Fibroblast of lung (primary cell): ENCODE data around the gene WWC1. TPM values are rescaled to one million over a fixed set of nuclear protein-coding genes. Genes with fewer than 3 reads are reported as not detected.

Experiments
- DNase-seq, 2 donors: peaks; one replicate each; pipeline versions ENCODE4 v3.0.0 to v3.0.0-alpha.2; 2010; ENCODE audit warnings: low read depth in 2 of 2
- H2AFZ ChIP-seq: 2 replicates; pipeline ENCODE4 v1.5.1; 2012; ENCODE audit warnings: low read length, control low read depth, inconsistent platforms
- H3K27ac ChIP-seq: 2 replicates; pipeline ENCODE4 v1.5.1; 2011; ENCODE audit warnings: low read length, control low read depth; ENCODE audit not compliant: insufficient read depth
- H3K27me3 ChIP-seq: 2 replicates; pipeline ENCODE4 v1.5.1; 2011; ENCODE audit warnings: mild to moderate bottlenecking, low read length; ENCODE audit not compliant: control insufficient read depth, insufficient read depth
- H3K36me3 ChIP-seq: 2 replicates; pipeline ENCODE4 v1.5.1; 2011; ENCODE audit warnings: low read length; ENCODE audit not compliant: control insufficient read depth, insufficient read depth
- H3K4me1 ChIP-seq: 2 replicates; pipeline ENCODE4 v1.5.1; 2011; ENCODE audit warnings: low read length; ENCODE audit not compliant: control insufficient read depth, insufficient read depth; ENCODE audit errors: extremely low read depth
- H3K4me2 ChIP-seq: 2 replicates; pipeline ENCODE4 v1.5.1; 2011; ENCODE audit warnings: low read length, control low read depth; ENCODE audit not compliant: insufficient read depth; ENCODE audit errors: extremely low read depth
- H3K4me3 ChIP-seq, 4 experiments: fragments of 200-600 bp in 1 of 4; sonication (generic) in 1 of 4; replicated peaks in 1 of 4; 2 replicates each; pipeline ENCODE4 v1.5.1; 2011 to 2016; ENCODE audit warnings: low read length in 4 of 4, low read depth in 3 of 4, mild to moderate bottlenecking in 3 of 4, control low read depth in 2 of 4, inconsistent platforms in 1 of 4, mixed read lengths in 1 of 4; ENCODE audit not compliant: insufficient read depth in 1 of 4; ENCODE audit errors: control extremely low read depth in 1 of 4
- H3K79me2 ChIP-seq: 2 replicates; pipeline ENCODE4 v1.5.1; 2012; ENCODE audit warnings: mild to moderate bottlenecking, low read length, inconsistent platforms; ENCODE audit not compliant: control insufficient read depth, insufficient read depth
- H3K9ac ChIP-seq: 2 replicates; pipeline ENCODE4 v1.5.1; 2011; ENCODE audit warnings: mild to moderate bottlenecking, low read length, control low read depth; ENCODE audit not compliant: insufficient read depth
- H3K9me3 ChIP-seq: 2 replicates; pipeline ENCODE4 v1.5.1; 2012; ENCODE audit warnings: low read depth, low read length; ENCODE audit not compliant: control insufficient read depth, insufficient read depth
- H4K20me1 ChIP-seq: 2 replicates; pipeline ENCODE4 v1.5.1; 2011; ENCODE audit warnings: low read length; ENCODE audit not compliant: control insufficient read depth, insufficient read depth; ENCODE audit errors: extremely low read depth
- EZH2 ChIP-seq: IDR thresholded peaks from 2 replicates; pipeline ENCODE4 v1.5.1; 2012; ENCODE audit warnings: low read length, control low read depth, mild to moderate bottlenecking; ENCODE audit errors: missing control alignments
- polyA plus RNA-seq, 2 donors: library from polyadenylated mRNA; depleted of rRNA in 1 of 2; stranded (reverse) in 1 of 2; unstranded in 1 of 2; fragments of >200 nt; gene quantifications; 2 replicates each; pipeline ENCODE4 v1.2.1, GENCODE V29; 2011 to 2012; ENCODE audit warnings: missing spikeins in 1 of 2
- total RNA-seq: library from RNA; depleted of rRNA; stranded (reverse); fragments of >200 nt; gene quantifications from 2 replicates; pipeline ENCODE4 v1.2.1, GENCODE V29; 2014
- TF ChIP-seq, protein P1 (sequence below), 2 donors: IDR thresholded peaks in 1 of 2; conservative IDR thresholded peaks in 1 of 2; 1 replicate in 1 of 2; 2 replicates in 1 of 2; pipeline ENCODE4 v1.5.1; 2011 to 2012; ENCODE audit warnings: low read length in 2 of 2, control low read depth in 1 of 2, inconsistent platforms in 1 of 2, low read depth in 1 of 2, mild to moderate bottlenecking in 1 of 2

Gene WWC1
- total and polyA plus RNA-seq, 2 donors (not counting 1 experiment from before 2014, with no cell fraction given), result 2.5 to 3.2 TPM

DNA sequence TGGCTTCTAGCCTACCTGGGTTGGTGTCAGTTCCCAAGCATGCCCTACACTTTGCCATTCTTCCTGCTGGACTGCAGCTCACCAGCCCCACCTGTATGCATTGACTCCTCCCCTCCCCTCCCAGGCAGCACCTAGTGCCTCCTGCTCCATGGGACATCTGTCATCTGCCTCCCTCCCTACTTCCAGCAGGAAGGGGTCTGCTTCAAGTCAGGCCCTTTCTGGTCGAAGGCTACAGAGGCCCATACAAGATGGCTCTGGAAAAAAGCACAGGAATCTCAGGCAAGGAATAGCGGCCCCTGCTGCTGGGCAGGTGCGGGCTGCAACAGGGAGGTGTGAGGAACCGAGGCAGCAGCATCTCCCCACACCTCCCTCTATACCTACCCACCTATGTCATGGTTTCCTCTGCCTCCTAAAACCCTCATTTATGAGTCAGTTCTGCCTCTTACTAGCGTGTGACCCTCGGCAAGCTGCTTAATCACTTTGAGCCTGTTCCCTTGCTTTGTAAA, 19.7 kb downstream of the WWC1 start:
- TF ChIP-seq EZH2, result no peak
- TF ChIP-seq, protein P1, sequence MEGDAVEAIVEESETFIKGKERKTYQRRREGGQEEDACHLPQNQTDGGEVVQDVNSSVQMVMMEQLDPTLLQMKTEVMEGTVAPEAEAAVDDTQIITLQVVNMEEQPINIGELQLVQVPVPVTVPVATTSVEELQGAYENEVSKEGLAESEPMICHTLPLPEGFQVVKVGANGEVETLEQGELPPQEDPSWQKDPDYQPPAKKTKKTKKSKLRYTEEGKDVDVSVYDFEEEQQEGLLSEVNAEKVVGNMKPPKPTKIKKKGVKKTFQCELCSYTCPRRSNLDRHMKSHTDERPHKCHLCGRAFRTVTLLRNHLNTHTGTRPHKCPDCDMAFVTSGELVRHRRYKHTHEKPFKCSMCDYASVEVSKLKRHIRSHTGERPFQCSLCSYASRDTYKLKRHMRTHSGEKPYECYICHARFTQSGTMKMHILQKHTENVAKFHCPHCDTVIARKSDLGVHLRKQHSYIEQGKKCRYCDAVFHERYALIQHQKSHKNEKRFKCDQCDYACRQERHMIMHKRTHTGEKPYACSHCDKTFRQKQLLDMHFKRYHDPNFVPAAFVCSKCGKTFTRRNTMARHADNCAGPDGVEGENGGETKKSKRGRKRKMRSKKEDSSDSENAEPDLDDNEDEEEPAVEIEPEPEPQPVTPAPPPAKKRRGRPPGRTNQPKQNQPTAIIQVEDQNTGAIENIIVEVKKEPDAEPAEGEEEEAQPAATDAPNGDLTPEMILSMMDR (conservative IDR thresholded peaks at IDR 0.05 in 1 of 2, IDR thresholded peaks at IDR 0.05 in 1 of 2; ENCODE audit: low read depth in 1 of 2, low read length in 2 of 2), result no peak
- H3K79me2 ChIP-seq, result no peaks in the 10 kb centered on the region
- no peaks in the 10 kb centered on the region for H4K20me1 ChIP-seq
- DNase-seq, result no peak
- H3K4me2 ChIP-seq, result no peak overlapping the region
- no peak overlapping the region for H3K9ac ChIP-seq
- H2AFZ ChIP-seq, result no peak overlapping the region
- H3K27ac ChIP-seq, result no peak overlapping the region
- H3K9me3 ChIP-seq, result no peaks in the 10 kb centered on the region
- H3K36me3 ChIP-seq, result no peaks in the 10 kb centered on the region
- peaks cover 18% of the 10 kb centered on the region for H3K4me1 ChIP-seq
- no peaks in the 10 kb centered on the region for H3K27me3 ChIP-seq
- no peak overlapping the region for H3K4me3 ChIP-seq

DNA sequence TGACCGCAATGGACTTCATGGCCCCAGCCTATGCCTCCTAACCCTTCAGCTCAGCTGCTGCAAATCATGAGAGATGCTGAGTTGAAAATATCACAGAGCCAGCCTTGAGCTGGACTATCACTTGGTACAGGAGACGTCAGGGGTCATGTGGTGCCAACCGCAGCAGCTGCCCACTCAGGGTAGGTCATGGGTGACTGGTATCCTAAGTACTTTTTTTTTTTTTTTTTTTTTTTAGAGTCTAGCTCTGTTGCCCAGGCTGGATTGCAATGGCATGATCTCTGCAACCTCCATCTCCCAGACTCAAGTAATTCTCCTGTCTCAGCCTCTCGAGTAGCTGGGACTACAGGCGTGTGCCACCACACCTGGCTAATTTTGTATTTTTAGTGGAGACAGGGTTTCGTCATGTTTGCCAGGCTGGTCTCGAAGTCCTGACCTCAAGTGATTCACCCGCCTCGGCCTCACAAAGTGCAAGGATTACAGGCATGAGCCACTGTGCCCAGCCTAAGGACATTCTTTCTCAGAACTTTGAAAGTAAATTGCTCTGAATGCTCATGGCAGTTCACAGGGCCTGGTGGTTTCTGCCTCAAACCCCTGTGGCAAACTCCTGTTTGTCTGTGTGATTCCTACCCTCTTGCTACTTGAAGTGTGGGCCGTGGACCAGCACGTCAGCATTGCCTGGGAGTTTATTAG, 21.3 kb downstream of the WWC1 start:
- TF ChIP-seq, protein P1 (conservative IDR thresholded peaks at IDR 0.05 in 1 of 2, IDR thresholded peaks at IDR 0.05 in 1 of 2; ENCODE audit: low read depth in 1 of 2, low read length in 2 of 2), result no peak
- no peak for TF ChIP-seq EZH2
- no peak for DNase-seq
- no peak overlapping the region for H3K27ac ChIP-seq
- no peaks in the 10 kb centered on the region for H4K20me1 ChIP-seq
- H3K4me3 ChIP-seq, result no peak overlapping the region
- H3K36me3 ChIP-seq, result no peaks in the 10 kb centered on the region
- no peak overlapping the region for H3K9ac ChIP-seq
- no peaks in the 10 kb centered on the region for H3K79me2 ChIP-seq
- H3K9me3 ChIP-seq, result no peaks in the 10 kb centered on the region
- peaks cover 30% of the 10 kb centered on the region for H3K4me1 ChIP-seq
- H2AFZ ChIP-seq, result no peak overlapping the region
- no peaks in the 10 kb centered on the region for H3K27me3 ChIP-seq
- no peak overlapping the region for H3K4me2 ChIP-seq

DNA sequence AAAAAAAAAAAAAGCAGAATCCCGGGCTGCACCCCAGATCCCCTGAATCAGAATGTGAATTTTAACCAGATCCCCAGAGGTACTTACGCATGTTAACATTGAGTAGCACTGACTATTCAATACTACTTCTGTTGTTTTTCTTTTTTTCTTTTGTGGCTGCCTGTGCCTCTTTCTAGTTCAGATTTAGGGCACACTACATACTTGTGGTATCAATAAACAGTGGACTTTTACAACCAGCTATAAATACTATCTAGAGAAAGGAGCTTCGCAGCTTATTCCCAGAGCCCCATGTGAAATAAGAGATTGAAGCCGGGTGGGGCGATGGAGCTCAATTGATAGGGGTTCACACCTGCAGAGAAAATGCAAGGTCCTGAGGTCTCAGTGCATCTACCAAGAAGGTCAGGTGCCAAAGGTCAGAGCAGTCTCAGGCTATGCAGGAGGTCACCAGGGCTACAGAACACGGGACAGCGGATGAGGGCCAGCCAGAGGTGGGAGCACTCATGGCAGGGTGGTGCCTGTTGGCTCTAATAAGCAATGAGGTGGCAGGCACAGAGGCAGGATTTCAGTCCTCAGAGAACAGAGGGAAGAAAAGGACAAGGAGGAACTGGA, 22.3 kb downstream of the WWC1 start:
- no peak overlapping the region for H3K27ac ChIP-seq
- H3K27me3 ChIP-seq, result no peaks in the 10 kb centered on the region
- no peak overlapping the region for H3K4me3 ChIP-seq
- H3K9me3 ChIP-seq, result no peaks in the 10 kb centered on the region
- no peaks in the 10 kb centered on the region for H3K36me3 ChIP-seq
- TF ChIP-seq EZH2, result no peak
- TF ChIP-seq, protein P1 (conservative IDR thresholded peaks at IDR 0.05 in 1 of 2, IDR thresholded peaks at IDR 0.05 in 1 of 2; ENCODE audit: low read depth in 1 of 2, low read length in 2 of 2), result no peak
- H3K79me2 ChIP-seq, result no peaks in the 10 kb centered on the region
- DNase-seq, result no peak
- H4K20me1 ChIP-seq, result no peaks in the 10 kb centered on the region
- no peak overlapping the region for H3K9ac ChIP-seq
- no peak overlapping the region for H2AFZ ChIP-seq
- H3K4me2 ChIP-seq, result no peak overlapping the region
- peaks cover 32% of the 10 kb centered on the region for H3K4me1 ChIP-seq
